ENCODE measurements around the gene FERMT1. TPM values are rescaled to one million over a fixed set of nuclear protein-coding genes. Genes with fewer than 3 reads are reported as not detected.

FERMT1 gene
- total and polyA plus RNA-seq, 2 experiments from 2014 or later, result 1.2 to 4.1 TPM

- no peaks in the 10 kb centered on the region for H3K9me2 ChIP-seq (ENCODE audit: insufficient read depth)
- no peaks in the 10 kb centered on the region for H3K36me3 ChIP-seq (ENCODE audit: low read depth)
- H3K4me2 ChIP-seq (ENCODE audit: unreplicated experiment), result no peak overlapping the region
- no peak overlapping the region for H3K4me3 ChIP-seq
- no peak for TF ChIP-seq EZH2phosphoT487 (IDR thresholded peaks at IDR 0.05; ENCODE audit: insufficient read depth, low read depth)
- TF ChIP-seq EZH2 (IDR thresholded peaks at IDR 0.05; ENCODE audit: insufficient read depth, poor library complexity, severe bottlenecking), result no peak
- no peaks in the 10 kb centered on the region for H3K79me2 ChIP-seq (ENCODE audit: insufficient read depth)
- H3K9ac ChIP-seq, result no peak overlapping the region
- in situ Hi-C loops (cut with MboI), result loop anchor here (10.0 kb wide), 1 partner anchor 545 kb away; no protein-coding TSS in a partner anchor
- no peak overlapping the region for H3K27ac ChIP-seq
- H3K27me3 ChIP-seq (replicated peaks; ENCODE audit: insufficient read depth), result no peaks in the 10 kb centered on the region
- no peak for DNase-seq
- H3K4me1 ChIP-seq (ENCODE audit: insufficient read depth), result no peaks in the 10 kb centered on the region
- no peaks in the 10 kb centered on the region for H3K9me3 ChIP-seq (ENCODE audit: low read depth)
- no peaks in the 10 kb centered on the region for H4K20me1 ChIP-seq (ENCODE audit: insufficient read depth)
- no peaks in the 10 kb centered on the region for H3F3A ChIP-seq (ENCODE audit: insufficient read depth)
- 44 to 57% methylated on average over 2 of the region's 2 CpGs for WGBS, 2 experiments (ENCODE audit: low coverage in 1 of 2, low lambda C conversion rate in 2 of 2, missing lambda C conversion rate in 2 of 2)
- H2AFZ ChIP-seq, result no peak overlapping the region
These were observed 53.2 kb downstream of the FERMT1 start for GRCh38 chr20:6069669-6070068.

- no peaks in the 10 kb centered on the region; the same call in 1 of the 2 replicates for H3K27me3 ChIP-seq (replicated peaks; ENCODE audit: insufficient read depth)
- in situ Hi-C loops (cut with MboI), result no loop called here
- 31 to 42% methylated on average over 4 of the region's 4 CpGs for WGBS, 2 experiments (ENCODE audit: low coverage in 1 of 2, low lambda C conversion rate in 2 of 2, missing lambda C conversion rate in 2 of 2)
These were observed 55.0 kb downstream of the FERMT1 start for GRCh38 chr20:6067763-6068318.

GRCh38 chr20:6066582-6066981 is 56.2 kb downstream of the FERMT1 start:
- no peak overlapping the region for H3K4me2 ChIP-seq (ENCODE audit: unreplicated experiment)
- no peaks in the 10 kb centered on the region for H3F3A ChIP-seq (ENCODE audit: insufficient read depth)
- no peaks in the 10 kb centered on the region for H3K9me2 ChIP-seq (ENCODE audit: insufficient read depth)
- no peaks in the 10 kb centered on the region for H4K20me1 ChIP-seq (ENCODE audit: insufficient read depth)
- no peak overlapping the region for H2AFZ ChIP-seq
- H3K9ac ChIP-seq, result no peak overlapping the region
- H3K9me3 ChIP-seq (ENCODE audit: low read depth), result no peaks in the 10 kb centered on the region
- in situ Hi-C loops (cut with MboI), result no loop called here
- H3K27me3 ChIP-seq (replicated peaks; ENCODE audit: insufficient read depth), result no peaks in the 10 kb centered on the region; the same call in 1 of the 2 replicates
- no peak overlapping the region for H3K27ac ChIP-seq
- WGBS, 2 experiments (ENCODE audit: low coverage in 1 of 2, low lambda C conversion rate in 2 of 2, missing lambda C conversion rate in 2 of 2), result 81 to 88% methylated on average over 3 of the region's 3 CpGs
- no peak overlapping the region for H3K4me3 ChIP-seq
- no peak for TF ChIP-seq EZH2 (IDR thresholded peaks at IDR 0.05; ENCODE audit: insufficient read depth, poor library complexity, severe bottlenecking)
- no peaks in the 10 kb centered on the region for H3K36me3 ChIP-seq (ENCODE audit: low read depth)
- no peaks in the 10 kb centered on the region for H3K79me2 ChIP-seq (ENCODE audit: insufficient read depth)
- DNase-seq, result no peak
- H3K4me1 ChIP-seq (ENCODE audit: insufficient read depth), result no peaks in the 10 kb centered on the region

More at GRCh38 chr20:6067763-6068318, 55.0 kb downstream of the FERMT1 start:
- Histone ChIP-seq H3K9ac (no peak overlapping the region), H3K27ac (no peak overlapping the region), H3K36me3 (ENCODE audit: low read depth) (no peaks in the 10 kb centered on the region), H2AFZ (no peak overlapping the region), H4K20me1 (ENCODE audit: insufficient read depth) (no peaks in the 10 kb centered on the region), H3K4me1 (ENCODE audit: insufficient read depth) (no peaks in the 10 kb centered on the region), H3K4me2 (ENCODE audit: unreplicated experiment) (no peak overlapping the region), H3K9me2 (ENCODE audit: insufficient read depth) (no peaks in the 10 kb centered on the region), H3K79me2 (ENCODE audit: insufficient read depth) (no peaks in the 10 kb centered on the region), H3F3A (ENCODE audit: insufficient read depth) (no peaks in the 10 kb centered on the region), H3K4me3 (no peak overlapping the region), H3K9me3 (ENCODE audit: low read depth) (no peaks in the 10 kb centered on the region)
- DNase-seq, result no peak
- TF ChIP-seq EZH2phosphoT487 (IDR thresholded peaks at IDR 0.05; ENCODE audit: insufficient read depth, low read depth) (no peak), EZH2 (IDR thresholded peaks at IDR 0.05; ENCODE audit: insufficient read depth, poor library complexity, severe bottlenecking) (no peak)

GRCh38 chr20:6061544-6061943 is 61.3 kb downstream of the FERMT1 start:
- 41 to 51% methylated on average over 2 of the region's 2 CpGs for WGBS, 2 experiments (ENCODE audit: low coverage in 1 of 2, low lambda C conversion rate in 2 of 2, missing lambda C conversion rate in 2 of 2)

More at GRCh38 chr20:6061544-6061943, 61.3 kb downstream of the FERMT1 start:
- Histone ChIP-seq H3K4me2 (ENCODE audit: unreplicated experiment) (no peak overlapping the region), H4K20me1 (ENCODE audit: insufficient read depth) (no peaks in the 10 kb centered on the region), H3K79me2 (ENCODE audit: insufficient read depth) (no peaks in the 10 kb centered on the region), H3K27ac (no peak overlapping the region), H3K9ac (no peak overlapping the region), H3K27me3 (replicated peaks; ENCODE audit: insufficient read depth) (peaks cover 8% of the 10 kb centered on the region; the same call in 1 of the 2 replicates), H3K4me1 (ENCODE audit: insufficient read depth) (no peaks in the 10 kb centered on the region), H3K4me3 (no peak overlapping the region), H2AFZ (no peak overlapping the region), H3K9me3 (ENCODE audit: low read depth) (no peaks in the 10 kb centered on the region), H3F3A (ENCODE audit: insufficient read depth) (no peaks in the 10 kb centered on the region), H3K36me3 (ENCODE audit: low read depth) (no peaks in the 10 kb centered on the region), H3K9me2 (ENCODE audit: insufficient read depth) (no peaks in the 10 kb centered on the region)
- DNase-seq, result no peak
- no peak for TF ChIP-seq EZH2phosphoT487 (IDR thresholded peaks at IDR 0.05; ENCODE audit: insufficient read depth, low read depth)
- TF ChIP-seq EZH2 (IDR thresholded peaks at IDR 0.05; ENCODE audit: insufficient read depth, poor library complexity, severe bottlenecking), result no peak
- in situ Hi-C loops (cut with MboI), result no loop called here

All from GM23248 (cell line).